Measurements from ENCODE around the gene TRAF2.

DNA sequence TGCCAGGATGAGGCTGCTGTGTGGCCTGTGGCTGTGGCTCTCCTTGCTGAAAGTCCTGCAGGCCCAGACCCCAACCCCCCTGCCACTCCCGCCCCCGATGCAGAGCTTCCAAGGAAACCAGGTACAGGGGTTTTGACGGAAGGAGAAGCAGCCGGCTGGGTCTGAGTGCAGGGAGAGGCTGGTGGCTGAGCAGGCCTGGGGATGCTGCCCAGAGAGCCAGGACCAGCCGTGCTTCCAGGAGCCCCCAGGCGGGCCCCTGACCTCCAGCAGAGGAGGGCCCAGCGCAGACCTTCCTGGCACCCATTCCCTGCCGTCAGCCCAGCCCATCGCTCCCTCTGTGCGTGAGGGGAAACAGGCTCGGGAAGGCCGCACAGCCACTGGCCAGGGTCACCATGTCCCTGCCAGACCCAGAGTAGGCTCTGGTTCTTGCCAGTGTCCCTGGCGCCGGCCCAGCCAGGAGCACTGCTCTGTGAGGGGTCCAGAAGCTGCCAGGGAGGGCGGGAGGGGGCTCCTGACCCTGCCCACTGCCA, 66.1 kb downstream of the TRAF2 start:
- TF ChIP-seq POLR2AphosphoS5 (IDR thresholded peaks at IDR 0.05; ENCODE audit: low read depth, low read length) (no peak), POLR2A (IDR thresholded peaks at IDR 0.05; ENCODE audit: low read depth, low read length) (no peak)
